ENCODE measurements around the gene MAB21L4.

The MAB21L4 gene

GRCh38 chr2:240922245-240922981 is 26.5 kb upstream of the MAB21L4 start:
- TF ChIP-seq CTCF (IDR thresholded peaks at IDR 0.05) (no peak), ZFX (IDR thresholded peaks at IDR 0.05; ENCODE audit: borderline replicate concordance) (no peak)
- H3K27ac ChIP-seq = no peak overlapping the region

- TF ChIP-seq CTCF (IDR thresholded peaks at IDR 0.05) = no peak
- no peak for TF ChIP-seq ZFX (IDR thresholded peaks at IDR 0.05; ENCODE audit: borderline replicate concordance)
- H3K27ac ChIP-seq = no peak overlapping the region
Observed at GRCh38 chr2:240921995-240922244, 26.0 kb upstream of the MAB21L4 start.

- no peak for TF ChIP-seq ZFX (IDR thresholded peaks at IDR 0.05; ENCODE audit: borderline replicate concordance)
- no peak for TF ChIP-seq CTCF (IDR thresholded peaks at IDR 0.05)
- H3K27ac ChIP-seq = no peak overlapping the region
Observed at GRCh38 chr2:240921311-240921994, 25.5 kb upstream of the MAB21L4 start.

- H3K27ac ChIP-seq = no peak overlapping the region
- no peak for TF ChIP-seq ZFX (IDR thresholded peaks at IDR 0.05; ENCODE audit: borderline replicate concordance)
- no peak for TF ChIP-seq CTCF (IDR thresholded peaks at IDR 0.05)
Observed at GRCh38 chr2:240920783-240921231, 24.9 kb upstream of the MAB21L4 start.

- TF ChIP-seq ZFX (IDR thresholded peaks at IDR 0.05; ENCODE audit: borderline replicate concordance) (no peak), CTCF (IDR thresholded peaks at IDR 0.05) (no peak)
- no peak overlapping the region for H3K27ac ChIP-seq
Observed at GRCh38 chr2:240919786-240920782, 24.1 kb upstream of the MAB21L4 start.

- H3K27ac ChIP-seq = no peak overlapping the region
- no peak for TF ChIP-seq CTCF (IDR thresholded peaks at IDR 0.05)
- no peak for TF ChIP-seq ZFX (IDR thresholded peaks at IDR 0.05; ENCODE audit: borderline replicate concordance)
Observed at GRCh38 chr2:240919161-240919781, 23.3 kb upstream of the MAB21L4 start.

Data from 22Rv1 (cell line).